Lung microvascular endothelial cell (primary cell): ENCODE measurements around the gene EN2. TPM values are rescaled to one million over a fixed set of nuclear protein-coding genes. Genes with fewer than 3 reads are reported as not detected.

Experiments
- DNase-seq, 2 donors: peaks; one replicate each; pipeline versions ENCODE4 v3.0.0 to v3.0.0-alpha.2; 2010; ENCODE audit warnings: low read depth in 2 of 2
- total RNA-seq: library from RNA; depleted of rRNA; stranded (reverse); fragments of >200 nt; gene quantifications from 2 replicates; pipeline ENCODE4 v1.2.1, GENCODE V29; 2014

The EN2 gene
- total RNA-seq = not detected in 2 replicates

- DNase-seq = peak in 1 of 2 donors; percentile 17
Measured at GRCh38 chr7:155458111-155458877, at the start of gene EN2. Gene EN2 (plus strand): TSS chr7:155458129. CDS start chr7:155458378, 249 bp downstream.

DNA sequence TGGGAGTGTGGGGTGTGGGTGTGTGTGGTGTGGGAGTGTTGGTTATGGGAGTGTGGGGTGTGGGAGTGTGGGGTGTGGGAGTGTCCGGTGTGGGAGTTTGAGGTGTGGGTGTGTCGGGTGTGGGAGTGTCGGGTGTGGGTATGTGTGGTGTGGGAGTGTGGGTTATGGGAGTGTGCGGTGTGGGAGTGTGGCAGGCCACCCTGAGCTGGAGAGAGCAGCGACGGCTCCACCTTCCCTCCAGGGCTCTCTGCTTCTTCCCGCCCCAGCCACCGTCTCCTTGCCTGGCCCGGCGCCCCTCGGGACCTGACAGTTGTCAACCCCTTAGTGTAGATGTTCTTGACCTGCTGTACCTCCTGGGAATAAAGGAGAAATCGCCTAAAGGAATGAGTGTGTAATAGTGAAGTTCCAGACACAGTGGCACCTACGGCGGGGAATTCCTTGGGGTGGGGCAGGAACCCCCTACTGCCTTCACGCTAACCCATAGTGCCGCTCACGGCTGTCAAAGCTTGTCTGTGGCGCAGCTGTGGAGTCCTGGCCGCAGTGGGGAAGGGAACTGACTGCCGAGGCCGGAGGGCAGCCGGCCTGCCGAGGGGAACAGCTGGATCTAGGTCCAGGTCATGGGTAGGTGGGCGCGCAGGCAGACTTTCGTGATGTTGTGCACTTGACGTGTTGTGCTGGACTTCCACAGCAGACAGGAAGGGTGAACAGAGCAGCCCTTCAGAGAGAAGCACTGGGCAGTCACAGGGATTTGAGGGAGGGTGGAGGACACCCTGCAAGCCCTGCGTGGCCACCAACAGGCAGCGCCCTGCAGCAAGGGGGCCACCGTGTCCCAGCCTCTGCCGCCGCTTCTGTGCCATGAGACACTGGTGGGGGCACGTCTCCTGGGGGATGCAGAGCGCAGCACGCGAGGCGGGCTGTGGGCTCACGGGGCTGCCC is 49.0 kb upstream of the EN2 start:
- no peak for DNase-seq

GRCh38 chr7:155409980-155410379 is 47.9 kb upstream of the EN2 start:
- no peak for DNase-seq

DNA sequence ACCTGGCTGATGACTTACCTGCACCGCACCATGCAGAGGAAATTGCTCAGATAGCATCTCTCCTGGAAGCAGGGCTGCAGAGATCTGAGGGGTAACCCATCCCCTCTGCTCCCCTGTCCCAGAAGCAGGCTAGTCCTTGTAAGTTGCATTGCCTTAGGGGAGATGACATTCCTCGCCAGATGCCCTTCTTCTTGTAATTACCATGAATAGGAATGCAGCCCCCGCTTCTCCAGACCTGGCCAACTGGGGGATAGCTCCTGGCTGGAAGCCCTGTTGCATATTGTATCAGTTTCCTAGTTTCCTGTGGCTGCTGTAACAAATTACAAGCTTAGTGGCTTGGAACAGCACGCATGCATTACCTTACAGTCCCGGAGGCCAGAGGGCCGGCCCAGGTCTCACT is 47.5 kb upstream of the EN2 start:
- DNase-seq = no peak

GRCh38 chr7:155411718-155412415 is 46.1 kb upstream of the EN2 start:
- no peak for DNase-seq

DNA sequence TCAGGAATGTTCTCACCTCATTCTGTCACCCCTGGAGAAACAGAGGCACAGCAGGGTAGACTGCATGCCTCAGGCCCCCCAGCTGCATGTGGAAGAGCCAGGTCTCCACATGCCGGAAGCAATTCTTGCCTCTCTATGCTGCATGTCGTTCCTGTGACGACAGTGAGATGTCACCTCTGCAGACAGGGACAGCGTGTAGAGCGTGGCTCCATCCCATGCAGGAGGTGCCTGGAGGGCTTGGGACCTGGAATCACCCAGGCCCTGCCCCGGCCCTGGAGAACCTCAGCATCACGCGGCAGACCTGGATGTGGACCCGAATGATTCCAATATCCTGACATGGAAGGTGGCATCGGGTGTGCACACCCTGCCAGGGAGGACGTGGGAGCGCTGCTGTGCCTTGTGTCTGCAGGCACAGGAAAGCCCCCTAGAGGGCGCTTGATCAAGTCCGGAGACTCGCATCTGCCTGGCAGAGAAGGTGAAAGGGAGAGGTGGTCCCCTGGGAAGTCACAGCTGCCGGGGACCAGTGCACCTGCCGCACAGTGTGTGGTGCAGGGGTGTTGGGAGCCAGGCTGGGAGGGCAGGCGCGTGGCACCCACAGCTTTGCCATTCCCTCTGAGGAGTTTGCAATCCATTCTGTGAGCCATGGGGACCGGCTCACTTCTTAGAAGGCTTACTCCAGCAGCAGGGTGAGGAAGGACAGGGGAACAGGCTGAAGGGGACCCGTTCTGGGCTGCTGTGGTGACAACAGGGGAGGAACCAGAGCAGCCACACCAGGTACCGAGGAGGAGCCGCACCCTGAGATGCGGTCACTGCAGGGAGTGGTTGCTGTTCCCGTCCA is 45.3 kb upstream of the EN2 start:
- DNase-seq = peak; percentile 60 to 65

GRCh38 chr7:155414547-155415492 is 43.1 kb upstream of the EN2 start:
- no peak for DNase-seq

DNA sequence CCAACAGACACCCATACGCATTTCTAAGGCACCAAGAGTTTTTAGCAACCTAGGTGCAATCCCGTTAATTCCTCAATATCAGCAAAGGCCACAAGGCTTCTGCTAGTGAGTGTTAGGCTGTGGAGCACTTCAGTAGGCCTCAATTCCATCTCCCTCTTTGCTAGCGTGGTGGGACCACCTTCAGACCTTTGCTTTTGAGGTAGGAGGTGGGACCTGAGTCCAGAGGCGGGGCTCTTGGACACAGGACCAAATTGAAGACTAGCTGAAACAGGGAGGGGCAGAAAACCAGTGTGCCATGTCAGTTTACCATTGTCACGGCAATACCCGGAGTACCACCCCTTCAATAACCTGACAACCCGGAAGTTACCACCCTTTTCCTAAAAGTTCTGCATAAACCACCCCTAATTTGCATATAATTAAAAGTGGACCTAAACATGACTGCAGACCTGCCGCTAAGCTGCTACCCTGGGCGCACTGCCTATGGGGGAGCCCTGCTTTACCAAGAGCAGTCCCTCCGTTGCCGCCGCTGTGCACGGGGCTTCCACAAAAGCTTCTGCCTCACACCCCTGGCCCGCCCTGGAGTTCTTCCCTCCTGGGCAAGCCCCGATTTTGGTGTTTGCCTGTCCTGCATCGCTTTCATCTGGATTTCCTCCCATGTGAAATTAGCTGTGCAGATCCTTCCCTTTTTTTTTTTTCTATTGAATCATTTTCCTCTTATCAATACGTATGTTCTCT is 41.1 kb upstream of the EN2 start:
- no peak for DNase-seq

- no peak for DNase-seq
Measured at GRCh38 chr7:155418304-155418703, 39.6 kb upstream of the EN2 start.

- no peak for DNase-seq
Measured at GRCh38 chr7:155418941-155419755, 38.8 kb upstream of the EN2 start.

DNA sequence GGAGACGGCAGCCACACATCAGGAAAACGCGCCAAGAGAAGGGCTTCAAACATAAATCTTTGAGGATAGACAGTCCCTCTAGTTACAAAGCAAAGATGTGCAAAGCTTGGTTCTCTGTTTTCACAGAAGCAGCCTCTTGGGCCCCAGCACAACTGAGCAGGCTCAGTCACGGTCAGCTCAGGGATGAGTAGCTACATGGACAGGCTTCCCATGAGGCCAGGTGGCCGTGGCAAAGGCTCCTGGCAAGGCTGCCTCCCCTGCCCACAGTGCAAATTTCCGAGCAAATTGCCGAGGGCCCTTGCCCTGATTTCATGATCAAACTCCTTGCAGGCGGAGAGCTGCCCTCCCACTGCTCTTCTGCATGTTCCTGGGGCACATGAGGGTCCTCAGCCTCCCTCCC is 37.8 kb upstream of the EN2 start:
- DNase-seq = no peak

GRCh38 chr7:155422151-155422550 is 35.8 kb upstream of the EN2 start:
- no peak for DNase-seq

DNA sequence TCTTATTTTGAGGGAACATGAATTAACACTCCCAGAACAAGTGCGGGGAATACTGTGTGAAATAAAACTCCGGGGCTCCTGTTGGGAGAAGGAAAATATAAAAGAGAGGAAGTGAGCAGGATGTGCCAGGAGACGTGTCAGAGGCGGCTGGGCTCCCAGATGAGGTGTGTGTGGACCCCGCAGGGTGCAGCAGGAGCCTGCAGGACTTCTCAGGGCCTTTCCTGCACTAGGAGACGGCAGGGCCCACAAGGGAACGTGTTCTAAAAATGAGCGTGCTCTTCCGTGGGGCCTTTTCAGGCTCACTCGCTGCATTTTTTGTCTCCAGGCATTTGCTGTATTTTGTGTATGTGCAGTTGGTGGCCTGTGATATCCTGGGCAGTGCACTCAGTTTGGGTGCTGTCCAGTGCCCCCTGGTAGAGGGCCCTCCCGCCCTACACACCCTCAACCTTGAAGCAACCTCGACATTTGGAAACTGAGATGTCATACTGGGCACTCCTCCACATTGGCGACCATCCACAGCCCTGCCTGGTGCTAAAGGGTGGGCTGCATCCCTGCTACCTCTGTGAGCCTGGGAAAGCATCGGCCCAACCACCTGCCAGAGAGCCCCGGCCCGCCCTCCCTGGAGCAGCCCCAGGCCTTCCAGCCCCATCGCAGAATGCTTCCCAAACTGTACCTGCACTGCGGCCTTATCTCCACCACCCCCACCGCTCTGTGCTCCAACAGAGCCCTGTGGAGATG is 35.2 kb upstream of the EN2 start:
- no peak for DNase-seq

GRCh38 chr7:155423337-155424285 is 34.3 kb upstream of the EN2 start:
- DNase-seq = no peak

DNA sequence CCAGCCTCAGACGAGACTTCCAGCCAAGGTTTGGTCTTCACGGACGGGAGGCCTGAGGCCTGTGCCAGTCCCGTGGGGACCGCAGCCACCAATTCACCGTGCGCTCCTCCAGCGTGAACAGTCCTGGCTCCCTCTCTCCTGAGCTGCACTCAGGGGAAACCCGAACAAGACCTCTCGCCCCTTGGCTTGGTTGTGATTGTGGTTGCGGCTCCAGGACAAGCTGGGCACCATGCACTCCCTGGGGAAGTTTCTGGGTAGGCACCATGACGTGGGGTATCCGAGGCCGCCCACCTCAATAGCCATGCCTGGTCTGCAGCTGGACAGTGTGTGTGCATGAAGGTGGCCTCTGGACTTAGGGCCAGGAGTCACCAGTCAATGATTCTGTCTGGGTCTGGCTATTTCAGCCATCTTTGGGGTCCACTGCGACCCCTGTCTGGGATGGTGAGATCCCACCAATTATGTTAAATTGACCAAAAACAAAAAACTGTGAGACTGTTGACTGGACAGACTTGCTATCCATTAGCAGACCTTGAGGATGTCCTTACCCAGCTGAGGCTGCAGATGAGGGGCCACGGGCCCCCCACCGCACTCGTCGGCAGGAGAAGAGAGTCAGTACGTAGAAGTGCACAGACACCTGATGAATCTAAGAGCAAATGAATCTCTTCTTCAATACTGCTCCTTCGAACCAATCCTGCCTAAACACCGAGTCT is 33.5 kb upstream of the EN2 start:
- no peak for DNase-seq

DNA sequence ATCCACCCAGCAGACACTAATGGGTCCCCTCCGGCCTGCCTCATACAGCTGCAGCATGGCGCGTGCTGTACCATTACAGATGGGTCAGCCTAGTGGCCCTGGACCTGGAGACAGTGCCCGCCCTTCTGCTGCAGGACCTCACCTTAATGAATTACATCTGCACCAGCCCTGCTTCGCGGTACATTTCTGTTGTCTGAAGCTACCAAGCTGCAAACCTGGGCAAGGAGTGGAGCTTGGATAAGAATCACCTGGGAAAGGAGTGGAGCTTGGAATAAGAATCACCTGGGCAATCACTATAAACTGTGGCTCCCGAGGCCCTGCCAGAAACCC is 33.0 kb upstream of the EN2 start:
- DNase-seq = no peak
